Measurements from ENCODE around the gene MRPS35.

The MRPS35 gene

DNA sequence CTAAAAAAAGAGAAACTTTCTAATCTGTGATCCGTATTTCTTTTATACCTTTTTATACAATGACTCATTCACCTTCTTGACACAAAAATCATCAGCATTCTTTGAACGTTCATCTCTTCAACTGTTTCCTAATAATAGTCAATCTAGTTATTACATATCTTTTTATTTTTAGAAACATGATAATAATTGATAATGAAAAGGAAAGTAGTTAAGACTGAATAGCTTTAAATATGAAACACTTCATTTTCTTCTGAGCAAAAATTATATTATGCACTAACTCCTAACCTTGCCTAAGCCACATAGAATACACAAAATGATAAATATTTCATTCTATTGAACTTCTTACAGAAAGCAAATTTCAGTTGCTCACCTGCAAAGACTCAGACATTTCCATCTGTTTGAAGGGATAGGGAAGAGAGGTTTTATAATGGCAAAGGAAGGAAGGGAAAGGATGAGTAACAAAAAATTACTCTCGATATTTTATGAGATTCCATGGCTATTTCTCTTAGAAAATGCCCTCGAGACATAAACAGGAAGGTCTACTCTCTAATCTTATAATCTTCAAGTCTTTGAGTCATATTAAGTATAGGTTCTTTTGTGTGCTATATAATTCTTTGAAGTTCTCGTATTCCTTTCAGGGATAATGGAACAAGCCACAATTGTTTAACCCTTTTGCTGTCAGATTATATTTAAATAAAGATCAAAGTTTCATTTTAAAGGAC is 61.9 kb downstream of the MRPS35 start:
- DNase-seq = no peak

DNA sequence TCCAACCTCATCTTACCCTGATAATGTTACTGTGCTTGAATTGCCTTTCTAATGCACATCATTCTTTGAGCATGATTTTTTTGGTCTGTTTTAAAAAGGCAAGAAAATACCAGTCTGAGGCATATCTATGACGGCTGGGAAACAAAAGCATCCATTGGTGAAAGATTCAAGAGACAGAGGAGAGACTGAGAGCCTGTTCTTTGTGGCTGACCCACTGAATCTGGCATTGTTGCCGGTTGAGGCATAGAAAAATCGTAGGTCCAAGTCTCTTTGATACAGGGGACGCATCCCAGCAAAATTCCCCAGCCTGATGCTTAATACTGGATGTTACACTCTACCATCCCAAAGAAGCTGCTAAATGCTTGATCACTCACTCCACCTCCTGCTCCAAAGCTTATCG is 66.5 kb downstream of the MRPS35 start:
- DNase-seq = peak in 16 of 56 donors; percentile 3 to 54 (median 20)

DNA sequence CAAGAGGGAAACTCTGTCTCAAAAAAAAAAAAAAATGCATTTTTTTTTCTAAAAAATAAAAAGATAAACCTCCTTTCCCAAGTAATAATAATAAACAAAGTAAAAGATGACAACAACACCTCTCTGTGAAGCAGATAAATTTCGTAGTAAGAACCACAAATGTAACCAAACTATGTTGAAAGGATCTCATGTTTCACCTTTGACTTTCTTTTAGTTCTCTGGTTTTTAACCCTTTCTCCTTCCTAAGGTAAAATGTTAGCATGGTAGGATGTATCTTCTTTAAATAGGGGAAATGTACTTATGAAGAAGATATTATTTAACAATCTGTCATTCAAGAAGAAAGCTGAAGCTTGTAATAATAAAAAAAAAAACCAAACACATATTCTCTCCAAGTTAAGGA is 67.6 kb downstream of the MRPS35 start:
- no peak for DNase-seq

DNA sequence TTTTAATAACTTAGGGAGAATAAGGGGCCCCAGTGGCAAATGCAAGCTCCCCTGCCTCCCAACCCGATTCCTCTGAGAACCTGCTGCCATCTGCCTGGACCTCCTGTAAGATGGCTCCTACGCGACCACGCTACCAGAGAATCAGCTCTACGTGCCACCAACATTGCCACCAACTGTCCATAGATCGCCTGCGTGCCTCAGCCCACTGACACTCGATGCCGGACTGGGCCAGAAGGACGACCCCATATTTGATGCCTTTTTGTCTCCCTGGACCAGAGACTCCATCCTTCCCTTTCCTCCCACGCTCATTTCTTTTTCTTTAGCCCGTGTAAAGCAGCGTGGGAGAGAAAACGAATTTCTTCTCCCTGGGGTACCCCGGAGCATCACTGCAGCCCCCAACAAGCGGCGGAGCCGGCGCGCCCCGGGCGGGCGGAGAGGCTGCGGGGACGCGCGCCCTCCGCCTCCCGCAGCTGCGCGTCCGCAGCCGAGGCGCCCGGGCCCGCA is 68.8 kb downstream of the MRPS35 start:
- peak in 44 of 56 donors; percentile 4 to 80 (median 44) for DNase-seq

DNA sequence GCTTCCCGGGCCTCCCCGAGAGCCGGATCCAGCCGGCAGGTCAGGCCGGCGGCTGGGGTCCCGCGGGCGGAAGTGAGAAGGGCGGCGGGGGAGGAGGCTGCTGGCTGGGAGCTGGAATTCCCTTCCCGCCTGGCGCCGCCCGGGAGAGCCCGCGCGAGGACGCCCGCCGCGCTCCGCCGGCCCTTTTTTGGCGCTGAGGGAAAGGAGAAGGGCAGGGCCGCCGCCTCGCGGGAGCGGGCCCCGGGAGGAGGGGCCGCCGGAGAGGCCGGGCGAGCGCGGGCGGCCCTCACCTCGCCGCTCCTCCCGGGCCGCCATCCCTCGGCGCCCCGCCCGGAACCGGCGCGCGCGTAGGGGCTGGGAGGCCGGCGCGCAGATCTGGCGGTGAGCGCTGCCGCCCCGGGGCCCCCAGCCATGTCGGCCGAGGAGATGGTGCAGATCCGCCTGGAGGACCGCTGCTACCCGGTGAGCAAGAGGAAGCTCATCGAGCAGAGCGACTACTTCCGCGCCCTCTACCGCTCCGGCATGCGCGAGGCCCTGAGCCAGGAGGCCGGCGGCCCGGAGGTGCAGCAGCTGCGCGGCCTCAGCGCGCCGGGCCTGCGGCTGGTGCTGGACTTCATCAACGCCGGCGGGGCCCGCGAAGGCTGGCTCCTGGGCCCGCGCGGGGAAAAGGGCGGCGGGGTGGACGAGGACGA is 69.4 kb downstream of the MRPS35 start, which contains the start of the genes KLHL42 and MANSC4:
TSS of gene KLHL42 (plus strand) at position 314 of the 692 bp plus-strand sequence. CDS start at position 412, 98 bp downstream.
TSS of gene MANSC4 (minus strand) at position 317 of the 692 bp plus-strand sequence. CDS start 8,960 bp downstream, outside the sequence.
- DNase-seq = peak in 51 of 56 donors; percentile 16 to 86 (median 58)

DNA sequence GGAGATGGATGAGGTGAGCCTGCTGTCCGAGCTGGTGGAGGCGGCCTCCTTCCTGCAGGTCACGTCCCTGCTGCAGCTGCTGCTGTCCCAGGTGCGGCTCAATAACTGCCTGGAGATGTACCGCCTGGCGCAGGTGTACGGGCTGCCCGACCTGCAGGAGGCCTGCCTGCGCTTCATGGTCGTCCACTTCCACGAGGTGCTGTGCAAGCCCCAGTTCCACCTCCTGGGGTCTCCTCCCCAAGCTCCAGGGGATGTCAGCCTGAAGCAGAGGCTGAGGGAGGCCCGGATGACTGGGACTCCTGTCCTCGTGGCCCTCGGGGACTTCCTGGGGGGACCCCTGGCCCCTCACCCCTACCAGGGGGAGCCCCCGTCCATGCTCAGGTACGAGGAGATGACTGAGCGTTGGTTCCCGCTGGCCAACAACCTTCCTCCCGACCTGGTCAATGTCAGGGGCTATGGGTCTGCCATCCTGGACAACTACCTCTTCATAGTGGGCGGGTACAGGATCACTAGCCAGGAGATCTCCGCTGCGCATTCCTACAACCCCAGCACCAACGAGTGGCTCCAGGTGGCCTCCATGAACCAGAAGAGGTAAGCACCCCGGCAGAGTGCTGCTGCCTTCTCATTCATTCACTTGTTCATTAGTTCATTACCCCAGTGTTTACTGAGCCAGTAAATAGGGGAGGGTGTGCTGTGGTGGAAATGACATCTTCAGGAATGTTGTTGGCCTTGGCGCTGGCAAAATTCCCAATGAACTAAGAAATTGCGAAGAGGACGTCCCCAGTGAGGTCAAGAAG is 70.2 kb downstream of the MRPS35 start:
- DNase-seq = peak in 18 of 56 donors; percentile 28 to 73 (median 56)

DNA sequence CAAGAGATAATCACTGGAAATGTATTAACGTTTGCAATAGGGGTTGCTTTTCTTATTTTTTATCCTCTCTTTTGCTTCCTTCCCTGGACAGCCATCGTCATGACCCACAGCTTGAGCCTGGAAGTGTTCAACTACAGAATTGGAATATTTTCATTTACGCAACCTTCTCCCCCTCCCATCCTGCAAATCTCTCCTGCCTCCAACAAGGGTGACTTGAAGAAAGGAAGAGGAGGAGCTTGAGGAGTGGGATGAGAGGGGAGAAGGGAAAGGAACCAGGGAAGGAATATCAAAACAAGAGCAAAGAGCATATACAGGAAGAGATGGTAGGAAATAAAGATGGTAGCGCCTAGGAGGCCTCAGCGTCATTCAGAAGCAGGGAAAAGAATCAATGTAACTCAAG is 71.0 kb downstream of the MRPS35 start:
- no peak for DNase-seq

DNA sequence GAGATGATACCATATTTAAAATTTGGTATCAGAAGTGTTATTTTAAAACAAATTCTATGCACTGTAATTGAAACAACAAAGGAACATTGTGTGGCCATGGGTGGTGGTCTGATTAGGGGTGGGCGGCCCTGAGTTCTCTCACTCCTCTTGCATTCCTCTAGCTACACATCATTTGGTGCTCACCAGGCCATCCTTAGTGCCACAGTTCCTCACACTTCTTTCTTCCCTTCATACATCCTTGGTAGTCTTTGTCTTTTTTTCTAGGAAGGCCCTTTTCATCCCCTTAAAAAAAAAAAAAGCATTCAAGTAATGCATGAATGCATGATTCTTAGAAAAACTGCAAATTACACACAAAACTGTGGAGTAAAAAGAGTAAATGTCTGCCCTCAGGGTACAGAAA is 71.8 kb downstream of the MRPS35 start:
- DNase-seq = no peak

DNA sequence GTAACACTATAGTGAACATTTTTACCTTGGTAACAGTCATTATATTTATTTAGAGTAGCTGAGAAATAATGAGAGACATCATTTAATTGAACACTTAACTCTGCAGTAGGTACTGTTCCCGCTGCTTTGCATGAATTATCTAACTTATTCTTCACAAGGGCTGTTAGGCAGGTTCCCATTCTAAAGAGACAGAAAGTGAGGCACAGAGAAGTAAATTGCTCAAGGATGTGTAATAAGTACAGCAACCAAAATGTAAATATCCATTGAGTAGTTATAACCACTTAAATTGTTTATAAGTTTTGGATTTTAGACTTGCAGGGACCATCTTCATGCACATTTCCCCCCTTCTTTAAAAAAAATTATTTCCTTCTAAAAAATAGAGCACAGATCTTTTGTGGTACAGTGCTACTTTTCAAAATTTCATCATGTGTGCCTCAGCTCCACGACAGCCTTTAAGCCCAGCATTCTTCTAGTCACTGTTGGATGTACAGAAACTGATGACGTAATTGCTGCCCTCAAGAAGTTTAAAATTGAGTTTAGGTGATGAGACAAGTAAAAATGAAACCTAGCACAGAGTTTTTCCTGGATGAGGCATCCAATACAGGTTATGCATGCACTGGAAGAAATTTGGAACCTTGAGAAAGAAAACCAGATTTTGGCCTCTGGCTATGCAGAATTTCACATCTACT is 75.4 kb downstream of the MRPS35 start:
- no peak for DNase-seq

DNA sequence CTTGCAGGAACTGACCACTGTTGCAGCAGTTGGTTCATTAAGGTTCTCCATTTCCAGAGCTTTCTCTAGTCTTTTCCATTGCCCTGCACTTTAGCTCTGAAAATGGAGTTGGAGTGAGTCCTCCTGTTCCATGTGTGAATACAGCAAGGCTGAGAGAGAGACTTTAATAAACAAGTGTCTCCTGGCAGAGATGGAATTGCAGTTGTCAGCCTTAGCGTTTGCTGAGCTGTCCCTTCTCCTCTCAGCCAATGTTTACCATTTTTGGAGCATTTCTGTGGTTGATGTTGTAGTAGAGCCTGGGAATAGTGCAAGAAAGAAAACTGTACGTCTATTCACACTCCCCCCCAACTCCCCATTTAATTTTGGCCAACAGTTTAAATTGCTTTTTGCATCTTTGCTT is 76.9 kb downstream of the MRPS35 start:
- no peak for DNase-seq

DNA sequence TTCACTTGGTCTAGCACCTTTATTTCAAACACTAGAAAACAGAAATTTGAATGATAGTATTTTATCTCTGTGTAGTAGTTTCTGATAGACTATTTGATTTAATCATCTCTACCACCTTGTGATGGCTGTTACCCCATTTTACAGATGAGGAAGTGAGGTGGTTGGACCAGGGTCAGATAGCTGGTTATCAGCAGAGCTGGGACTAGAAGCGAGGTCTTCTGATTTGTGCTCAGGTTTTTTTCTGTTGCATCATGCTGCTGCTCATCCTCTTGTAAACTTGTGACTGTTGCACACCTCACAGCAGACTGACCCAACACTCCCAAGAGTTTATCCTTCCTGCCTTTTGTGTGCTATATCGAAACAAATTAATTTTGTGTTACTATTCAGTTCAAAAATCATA is 79.5 kb downstream of the MRPS35 start:
- DNase-seq = no peak

DNA sequence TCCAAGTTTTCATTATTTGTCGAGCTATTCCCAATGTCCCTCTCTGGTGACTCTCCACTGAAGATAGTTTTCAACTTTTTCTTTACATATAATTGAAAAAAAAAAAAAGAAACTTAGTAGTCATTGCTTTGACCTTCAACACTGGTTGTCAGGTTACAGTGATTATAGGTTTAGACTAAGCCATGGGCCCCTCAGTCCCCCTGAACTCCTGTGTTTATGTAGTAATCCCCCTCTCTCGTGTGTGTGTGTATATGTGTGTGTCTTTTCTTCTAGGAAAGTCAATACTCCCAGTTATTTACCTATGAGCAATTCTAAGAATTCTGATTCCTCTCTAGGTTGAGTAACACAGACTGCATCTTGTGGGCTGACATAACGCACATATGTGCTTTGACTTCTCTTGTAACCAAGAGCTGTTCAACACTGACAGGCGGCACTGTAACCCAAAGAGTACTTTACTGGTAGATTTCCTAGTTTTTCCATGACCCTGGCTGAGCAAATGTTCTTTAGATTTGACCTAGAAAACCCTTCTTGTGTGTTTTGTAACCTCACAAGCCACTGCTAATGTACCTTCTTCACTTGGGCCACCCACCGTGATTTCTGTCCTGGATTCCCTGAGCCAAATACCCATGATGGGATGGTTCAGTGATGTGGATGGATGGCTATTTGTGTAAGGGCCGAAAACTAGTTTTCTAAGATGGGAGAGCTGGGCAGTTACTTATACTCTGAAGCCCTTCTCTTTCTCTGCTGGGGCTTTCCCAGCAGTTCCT is 84.4 kb downstream of the MRPS35 start:
- no peak for DNase-seq

DNA sequence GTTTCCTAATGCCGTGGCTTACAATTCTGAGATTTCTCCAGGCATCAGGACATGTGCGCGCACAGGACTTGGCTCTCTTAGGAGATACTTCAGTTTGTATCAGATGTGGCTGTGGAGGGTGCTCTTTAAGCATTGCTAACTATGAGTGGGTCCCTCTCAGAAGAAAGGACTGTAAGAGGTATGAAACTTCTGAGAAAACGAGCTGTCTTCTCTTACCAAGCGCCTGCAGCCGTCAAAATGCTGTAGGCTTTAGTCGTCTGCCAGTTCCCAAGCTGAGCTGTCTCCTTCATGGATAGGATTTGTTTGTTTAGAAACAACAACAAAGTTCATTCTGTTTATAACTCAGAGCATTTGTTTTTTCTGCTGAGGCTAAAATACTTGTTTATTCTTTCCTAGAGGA is 85.5 kb downstream of the MRPS35 start:
- no peak for DNase-seq

DNA sequence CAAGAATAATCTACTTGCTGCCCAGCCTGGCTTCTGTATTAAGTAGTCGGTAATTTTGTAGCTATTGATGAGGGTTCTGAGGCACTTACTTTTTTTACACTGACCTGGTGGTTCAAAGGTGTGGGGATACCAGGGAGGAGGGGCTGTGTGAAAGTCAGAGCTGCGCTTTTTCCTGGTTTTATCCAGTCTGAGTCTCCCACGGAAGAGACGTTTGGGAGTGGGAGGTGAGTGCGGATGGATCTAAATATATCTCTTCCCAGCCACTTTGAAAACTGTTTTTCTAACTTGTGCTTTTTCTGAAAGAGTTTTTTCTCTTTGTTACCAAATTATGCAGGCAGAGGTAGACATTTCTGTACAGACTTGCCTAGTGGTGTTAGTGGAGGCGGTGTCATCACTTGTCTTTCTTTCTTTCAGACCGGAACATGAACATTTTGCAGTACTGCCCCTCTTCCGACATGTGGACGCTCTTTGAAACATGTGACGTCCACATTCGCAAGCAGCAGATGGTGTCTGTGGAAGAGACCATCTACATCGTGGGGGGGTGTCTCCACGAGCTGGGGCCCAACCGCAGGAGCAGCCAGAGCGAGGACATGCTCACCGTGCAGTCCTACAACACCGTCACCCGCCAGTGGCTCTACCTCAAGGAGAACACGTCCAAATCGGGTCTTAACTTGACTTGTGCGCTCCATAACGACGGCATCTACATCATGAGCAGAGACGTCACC is 86.8 kb downstream of the MRPS35 start:
- DNase-seq = peak in 4 of 56 donors; percentile 21 to 44 (median 27)

DNA sequence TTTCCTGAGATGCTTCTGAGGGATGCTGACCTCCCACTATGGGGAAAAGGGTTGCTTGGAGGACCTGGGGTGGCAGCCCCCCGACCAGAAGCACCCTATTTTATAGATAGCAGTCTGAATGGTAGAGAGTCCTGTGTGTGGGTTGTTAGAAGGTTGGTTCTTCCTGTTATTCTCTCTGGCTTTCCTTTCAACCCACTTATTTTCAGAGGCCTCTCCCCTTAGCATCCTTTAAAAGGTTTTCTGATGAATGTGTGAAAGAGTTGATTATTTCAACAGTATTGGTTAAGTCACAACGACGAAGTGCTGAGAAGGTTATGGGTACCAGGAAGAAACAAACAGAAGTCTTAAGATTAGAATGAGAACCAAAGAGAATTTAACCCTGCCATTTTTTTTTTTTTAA is 90.2 kb downstream of the MRPS35 start:
- no peak for DNase-seq

DNA sequence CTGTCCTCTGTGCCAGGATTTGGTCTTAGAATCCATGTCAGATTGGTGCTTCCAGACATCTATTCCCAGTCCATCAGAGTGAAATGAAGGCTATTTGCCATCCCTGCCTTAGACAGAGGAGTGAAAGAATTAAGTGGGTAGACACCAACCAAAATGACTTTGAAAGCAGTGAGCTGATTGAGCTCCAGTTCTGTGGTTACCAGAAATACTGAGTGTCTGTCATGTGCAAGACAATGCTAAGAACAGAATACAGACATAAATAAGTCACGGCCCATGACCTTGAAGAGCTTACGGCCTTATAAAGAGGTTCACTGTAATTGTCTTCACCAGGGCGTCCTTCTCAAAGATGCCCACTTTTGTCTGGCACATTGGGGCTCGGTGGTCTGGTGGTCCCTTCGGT is 91.0 kb downstream of the MRPS35 start:
- DNase-seq = no peak

DNA sequence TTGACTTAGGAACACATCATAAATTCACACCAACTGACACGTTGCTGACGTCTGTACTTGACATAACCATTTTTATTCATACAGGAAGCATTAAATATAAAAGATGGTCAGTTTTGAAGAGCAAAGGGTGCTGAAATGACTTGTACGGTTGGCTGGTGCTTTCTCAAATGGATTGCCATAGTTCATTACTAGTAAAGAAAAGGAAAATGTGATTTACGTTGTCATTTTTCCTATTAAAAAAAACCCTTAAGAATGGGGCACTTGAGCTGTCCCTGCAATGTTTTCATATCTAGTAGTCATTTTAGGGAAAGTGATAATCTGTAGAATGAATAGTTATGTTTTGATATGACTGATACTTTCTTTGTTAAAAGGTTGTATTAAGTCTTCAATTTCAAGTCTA is 91.9 kb downstream of the MRPS35 start:
- no peak for DNase-seq

DNA sequence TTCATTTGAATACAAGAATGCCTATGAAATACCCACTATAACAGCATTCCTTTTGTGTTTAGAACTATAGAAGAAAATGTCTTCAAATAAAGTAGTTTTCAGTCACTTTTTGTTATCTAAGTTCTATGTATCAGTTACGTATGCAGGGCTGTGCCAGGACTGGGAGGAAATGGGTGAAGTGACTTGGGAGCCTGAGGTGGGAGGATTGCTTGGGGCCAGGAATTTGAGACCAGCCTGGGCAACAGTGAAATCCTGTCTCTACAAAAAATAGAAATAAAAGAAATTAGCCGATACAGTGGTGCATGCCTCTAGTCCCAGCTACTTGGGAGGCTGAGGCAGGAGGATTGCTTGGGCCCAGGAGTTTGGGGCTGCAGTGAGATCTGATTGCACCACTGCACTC is 92.3 kb downstream of the MRPS35 start:
- DNase-seq = no peak

DNA sequence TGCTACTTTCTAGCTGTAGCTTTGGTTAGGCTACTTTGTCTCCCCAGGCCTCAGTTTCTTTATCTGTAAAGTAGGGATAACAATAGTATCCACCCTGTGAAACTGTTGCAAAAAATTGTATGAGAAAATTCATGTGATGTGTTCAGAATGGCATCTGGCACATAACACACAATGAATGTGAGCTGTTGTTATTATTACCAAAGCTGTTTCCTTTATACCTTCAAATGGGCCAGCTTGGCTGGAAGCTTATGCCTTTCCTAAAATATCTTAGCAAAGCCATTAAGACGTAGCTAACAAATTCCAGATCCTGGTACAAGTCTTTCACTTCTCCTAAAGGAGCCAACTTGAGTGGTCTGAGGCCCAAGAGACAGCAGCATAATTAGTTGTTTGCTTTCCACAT is 94.6 kb downstream of the MRPS35 start:
- DNase-seq = no peak
